OCI-LY7 (cell line): ENCODE measurements around the gene CCDC74A.
"Not testable (repeated sequence)": the region's sequence is repeated elsewhere in the genome, so short reads cannot be mapped to it uniquely, and the experiment has no call there.

ENCODE experiments used
- EZH2phosphoT487 ChIP-seq: fragments of 200-600 bp; sonication (generic); IDR thresholded peaks from 2 replicates; pipeline ENCODE4 v1.6.1; 2018; ENCODE audit warnings: low read depth, borderline replicate concordance, mild to moderate bottlenecking, mixed run types, antibody characterized with exemption, low read length, moderate library complexity, mixed read lengths
- TF ChIP-seq, protein P1 (sequence below): fragments of 200-600 bp; sonication (generic); conservative IDR thresholded peaks from 2 replicates; pipeline ENCODE4 v1.5.1; 2014; ENCODE audit warnings: mild to moderate bottlenecking, antibody characterized with exemption, low read length, moderate library complexity, mixed read lengths

DNA sequence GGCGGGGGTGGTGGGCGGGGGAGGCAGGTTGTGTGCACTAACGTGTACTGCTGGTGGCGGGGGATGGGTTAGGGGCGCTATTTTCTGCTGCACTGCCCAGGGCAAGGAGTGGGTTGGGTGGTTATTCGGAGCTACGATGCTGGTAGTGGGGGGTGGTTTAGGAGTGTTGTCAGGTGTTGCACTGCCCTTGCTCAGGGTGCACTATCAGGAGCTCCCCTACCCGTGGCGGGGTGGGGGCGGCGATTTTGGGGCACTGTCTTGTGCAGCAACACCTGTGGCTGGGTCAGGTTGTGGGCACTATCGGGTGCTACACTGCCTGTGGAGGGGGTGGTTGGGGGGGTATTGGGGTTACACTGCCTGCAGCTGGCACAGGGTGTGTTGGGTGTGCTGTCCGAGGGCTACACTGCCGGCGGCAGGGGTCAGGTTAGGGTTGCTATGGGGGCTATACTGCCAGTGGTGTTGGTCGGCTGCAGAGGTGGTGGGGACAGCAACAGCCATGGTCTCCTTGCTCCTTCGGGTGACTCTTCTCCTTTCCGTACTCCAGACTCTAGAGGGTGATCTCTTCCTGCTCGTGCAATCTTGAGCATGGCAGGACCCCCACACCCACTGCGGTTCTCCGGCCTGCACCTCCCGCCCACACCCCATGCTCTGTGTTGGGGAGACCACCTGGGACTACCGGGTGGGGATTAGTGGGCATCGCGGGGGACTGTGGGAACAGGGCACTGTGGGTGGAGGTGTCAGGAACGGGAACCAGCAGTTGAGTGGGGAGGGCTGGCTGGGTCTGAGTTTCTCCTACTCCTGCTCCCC, 16.5 kb downstream of the CCDC74A start:
- TF ChIP-seq, protein P1, sequence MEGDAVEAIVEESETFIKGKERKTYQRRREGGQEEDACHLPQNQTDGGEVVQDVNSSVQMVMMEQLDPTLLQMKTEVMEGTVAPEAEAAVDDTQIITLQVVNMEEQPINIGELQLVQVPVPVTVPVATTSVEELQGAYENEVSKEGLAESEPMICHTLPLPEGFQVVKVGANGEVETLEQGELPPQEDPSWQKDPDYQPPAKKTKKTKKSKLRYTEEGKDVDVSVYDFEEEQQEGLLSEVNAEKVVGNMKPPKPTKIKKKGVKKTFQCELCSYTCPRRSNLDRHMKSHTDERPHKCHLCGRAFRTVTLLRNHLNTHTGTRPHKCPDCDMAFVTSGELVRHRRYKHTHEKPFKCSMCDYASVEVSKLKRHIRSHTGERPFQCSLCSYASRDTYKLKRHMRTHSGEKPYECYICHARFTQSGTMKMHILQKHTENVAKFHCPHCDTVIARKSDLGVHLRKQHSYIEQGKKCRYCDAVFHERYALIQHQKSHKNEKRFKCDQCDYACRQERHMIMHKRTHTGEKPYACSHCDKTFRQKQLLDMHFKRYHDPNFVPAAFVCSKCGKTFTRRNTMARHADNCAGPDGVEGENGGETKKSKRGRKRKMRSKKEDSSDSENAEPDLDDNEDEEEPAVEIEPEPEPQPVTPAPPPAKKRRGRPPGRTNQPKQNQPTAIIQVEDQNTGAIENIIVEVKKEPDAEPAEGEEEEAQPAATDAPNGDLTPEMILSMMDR = not testable (repeated sequence)
- not testable (repeated sequence) for TF ChIP-seq EZH2phosphoT487
